Embryonic facial prominence (tissue), 1 donor: ENCODE data around the gene ACVR2B.

Experiments
- DNase-seq: peaks from one replicate; pipeline ENCODE4 v3.0.0-alpha.2; 2016; ENCODE audit errors: extremely low spot score

Gene ACVR2B

DNA sequence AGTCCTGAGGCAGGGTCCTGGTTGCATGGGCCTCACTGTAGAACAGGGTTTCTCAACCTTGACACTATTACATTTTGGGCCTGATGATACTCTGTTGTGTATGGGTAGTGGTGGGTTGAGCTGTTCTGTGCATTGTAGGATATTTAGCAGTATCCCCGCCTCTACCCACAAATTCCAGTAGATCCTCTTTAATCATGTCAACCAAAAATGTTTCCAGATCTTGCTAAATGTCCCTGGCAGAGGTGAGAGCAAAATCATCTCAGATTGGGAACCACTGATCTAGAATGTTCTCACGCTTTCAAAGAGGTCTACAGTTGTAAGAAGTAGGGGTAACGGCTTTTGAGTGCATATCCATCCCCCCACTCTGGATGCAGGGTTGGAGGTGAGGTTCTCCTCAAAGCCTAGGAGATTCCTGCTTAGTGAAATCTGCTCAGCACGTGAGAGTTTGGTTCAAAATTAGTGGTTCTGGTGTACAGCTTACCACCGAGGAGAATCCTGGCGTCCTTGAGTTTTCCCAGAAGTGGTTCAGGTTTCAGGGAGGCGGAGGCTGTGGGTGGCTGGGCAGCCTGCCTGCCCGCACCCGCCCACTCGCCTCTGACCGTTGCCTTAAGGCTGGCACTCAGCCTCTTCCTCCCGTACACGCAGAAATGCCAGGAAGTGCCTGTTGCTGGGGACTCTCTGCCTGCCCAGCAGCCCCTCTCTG lies 5.3 kb downstream of the ACVR2B start:
- no peak for DNase-seq

DNA sequence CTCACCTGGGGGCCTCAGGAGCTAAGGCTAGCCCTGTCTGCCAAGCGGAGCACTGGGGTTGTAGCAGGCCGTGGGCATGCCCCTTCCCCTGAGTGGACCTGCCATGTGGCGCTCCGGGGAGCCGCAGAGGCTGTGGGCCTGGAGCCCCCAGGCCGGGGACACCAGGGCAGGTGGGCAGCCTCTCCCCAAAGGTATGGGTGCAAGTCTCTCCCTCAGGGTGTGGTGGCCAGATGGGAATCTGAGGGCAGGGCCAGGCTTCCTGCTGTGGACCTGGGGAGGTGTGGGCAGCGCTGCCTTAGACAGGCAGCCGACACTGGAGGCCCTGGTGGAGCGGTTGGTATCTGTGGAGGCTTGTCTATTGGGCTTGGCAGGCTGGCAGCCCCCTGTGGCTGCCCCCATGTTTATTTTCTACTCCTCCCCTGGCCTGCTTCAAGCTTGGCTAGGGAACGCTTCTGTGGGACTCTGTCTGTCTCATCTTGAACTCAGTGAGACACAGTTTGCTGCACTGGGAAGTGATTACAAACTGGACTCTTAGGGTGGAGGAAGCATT lies 5.9 kb downstream of the ACVR2B start:
- DNase-seq: no peak

DNA sequence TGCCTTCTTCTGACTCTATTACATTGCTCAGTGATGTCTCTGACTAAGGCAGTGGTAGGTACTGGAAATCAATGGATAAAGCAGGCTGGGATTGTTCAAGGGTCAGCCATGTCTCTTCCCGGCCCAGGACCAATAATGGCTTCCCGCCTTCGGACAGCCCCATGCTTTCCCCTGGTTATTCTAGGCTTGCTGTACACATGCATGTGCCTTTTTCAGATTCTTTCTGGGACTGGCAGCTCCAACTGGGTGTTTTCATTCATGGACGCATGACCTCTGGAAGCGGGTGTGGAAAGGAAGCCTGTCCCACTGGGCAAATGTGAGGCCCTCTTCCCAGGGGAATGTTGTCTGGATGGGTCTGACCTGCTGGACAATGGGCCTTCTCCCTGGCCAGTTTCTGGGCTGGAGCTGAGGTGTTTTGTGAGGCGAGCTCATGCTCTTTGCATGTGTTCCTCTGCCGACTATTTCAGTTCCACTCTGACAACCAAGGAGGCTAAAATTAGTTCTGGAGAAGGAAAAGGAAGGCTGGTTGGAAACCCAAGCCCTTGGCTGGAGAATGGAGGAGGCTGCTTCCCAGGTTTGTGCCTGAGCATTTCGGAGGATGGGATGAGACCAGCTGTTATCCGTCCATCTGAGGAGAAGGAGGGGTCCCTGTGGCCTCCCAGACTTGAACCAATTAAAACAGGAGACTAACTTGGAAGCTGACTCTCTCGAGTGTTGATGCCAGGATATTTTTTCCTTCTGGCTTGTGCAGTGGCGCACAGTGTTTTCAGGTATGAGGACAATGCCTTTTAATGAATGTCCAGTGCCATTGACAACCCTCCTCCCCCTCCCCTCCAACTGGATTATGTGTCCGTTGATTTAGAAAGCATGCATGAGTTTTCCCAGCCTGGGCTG lies 6.9 kb downstream of the ACVR2B start:
- no peak for DNase-seq

DNA sequence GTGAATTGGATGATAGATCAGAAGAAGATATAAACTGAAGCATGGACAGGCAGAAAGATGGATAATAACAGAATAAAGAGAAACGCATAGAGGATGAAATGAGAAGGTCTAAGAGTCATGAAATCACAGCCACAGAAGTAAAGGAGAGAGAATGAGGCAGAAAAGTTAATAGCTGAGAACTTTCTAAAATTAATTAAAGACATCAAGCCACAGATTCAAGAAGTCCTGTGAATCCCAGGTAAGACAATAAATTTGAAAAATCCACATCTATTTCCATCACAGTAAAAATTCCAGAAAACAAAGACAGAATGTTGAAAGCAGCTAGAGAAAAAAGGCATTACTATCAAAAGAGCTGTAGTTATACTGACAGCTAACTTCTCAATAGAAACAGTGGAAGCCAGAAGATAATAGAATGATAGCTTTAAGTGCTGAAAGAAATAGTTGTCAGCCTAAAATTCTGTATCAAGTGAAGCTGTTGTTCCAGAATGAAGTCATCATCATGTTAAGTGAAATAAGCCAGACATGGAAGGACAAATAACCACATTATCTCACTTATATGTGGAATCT lies 12.0 kb downstream of the ACVR2B start:
- DNase-seq: no peak

DNA sequence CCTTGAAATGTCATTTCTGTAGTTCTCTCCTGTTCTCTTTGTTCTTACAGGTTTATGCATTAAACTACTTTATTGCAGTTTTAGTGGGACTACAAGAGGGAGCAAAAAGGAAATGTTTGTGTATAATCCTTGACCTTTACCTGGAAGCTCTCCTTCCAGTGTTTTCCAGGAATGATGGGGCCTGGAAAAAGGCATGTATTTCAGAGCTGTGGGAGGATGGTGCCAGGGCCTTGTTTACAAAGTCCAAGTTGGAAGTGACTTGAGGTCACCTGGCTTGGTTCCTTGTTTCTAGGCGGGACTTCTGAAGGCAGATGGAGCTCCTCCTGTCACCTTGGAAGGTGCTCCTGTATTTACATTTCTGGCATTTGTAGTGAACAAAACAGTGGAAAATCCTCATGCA lies 15.1 kb downstream of the ACVR2B start:
- DNase-seq: no peak

DNA sequence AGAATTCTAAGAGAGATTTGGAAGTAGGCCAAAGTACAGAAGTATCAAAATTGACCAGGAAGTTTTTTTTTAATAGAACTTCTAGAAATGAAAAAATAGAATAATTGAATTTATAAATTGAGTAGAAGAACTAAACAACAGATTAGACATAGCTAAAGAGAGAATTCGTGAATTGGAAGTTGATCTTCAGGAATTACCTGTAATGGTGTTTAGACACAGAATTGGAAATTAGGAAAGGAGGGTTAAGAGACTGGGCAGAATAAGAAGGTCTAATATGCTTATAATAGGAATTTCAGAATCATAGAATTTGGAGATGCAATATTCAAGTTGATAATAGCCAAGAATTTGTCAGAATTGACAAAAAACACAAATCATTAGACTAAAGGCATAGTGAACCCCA lies 16.2 kb downstream of the ACVR2B start:
- DNase-seq: no peak

DNA sequence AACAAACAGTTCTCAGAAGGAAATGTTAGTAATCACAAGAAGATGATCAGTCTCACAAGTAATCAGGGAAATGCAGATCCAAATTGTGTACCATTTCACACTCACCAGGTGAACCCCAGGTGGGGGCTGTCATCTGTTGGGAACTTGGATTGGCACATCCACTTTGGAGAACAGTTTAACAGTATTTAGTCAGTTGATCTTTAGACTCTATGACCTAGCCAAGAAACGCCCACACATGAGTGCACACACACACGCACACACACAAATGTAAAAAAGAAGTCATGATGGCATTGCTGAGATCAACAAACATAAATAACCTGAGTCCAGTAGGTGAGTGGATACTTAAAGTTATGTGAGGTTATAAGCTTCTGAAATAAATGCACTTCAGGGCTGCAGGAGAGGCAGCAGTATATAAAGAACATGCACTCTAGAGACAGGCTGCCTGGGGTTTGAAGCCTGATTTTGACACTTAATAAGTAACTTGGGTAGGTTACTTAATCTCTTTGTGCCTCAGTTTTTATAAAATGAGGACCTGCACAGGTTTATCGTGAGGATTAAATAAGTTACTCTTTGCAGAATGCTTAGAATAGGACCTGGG lies 17.7 kb downstream of the ACVR2B start:
- no peak for DNase-seq

DNA sequence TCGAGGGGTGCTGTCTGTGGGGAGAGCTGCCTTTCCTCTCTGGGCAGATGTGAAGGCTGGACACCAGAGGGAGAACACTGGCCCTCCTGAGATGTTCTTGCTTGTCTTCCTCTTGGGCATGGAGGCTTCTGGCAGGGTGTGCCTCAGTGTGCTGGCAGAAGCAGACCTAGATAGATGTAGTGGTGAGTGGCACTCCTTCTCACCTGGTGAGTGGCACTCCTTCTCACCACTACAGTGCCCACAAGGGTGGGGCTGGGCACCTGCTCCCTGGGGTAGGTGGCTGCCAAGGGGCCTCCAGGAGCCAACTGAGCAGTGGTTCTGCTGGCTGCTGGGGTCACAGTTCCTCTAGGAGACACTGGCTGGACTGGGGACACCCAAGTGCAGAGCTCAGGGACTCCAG lies 18.7 kb downstream of the ACVR2B start:
- no peak for DNase-seq

DNA sequence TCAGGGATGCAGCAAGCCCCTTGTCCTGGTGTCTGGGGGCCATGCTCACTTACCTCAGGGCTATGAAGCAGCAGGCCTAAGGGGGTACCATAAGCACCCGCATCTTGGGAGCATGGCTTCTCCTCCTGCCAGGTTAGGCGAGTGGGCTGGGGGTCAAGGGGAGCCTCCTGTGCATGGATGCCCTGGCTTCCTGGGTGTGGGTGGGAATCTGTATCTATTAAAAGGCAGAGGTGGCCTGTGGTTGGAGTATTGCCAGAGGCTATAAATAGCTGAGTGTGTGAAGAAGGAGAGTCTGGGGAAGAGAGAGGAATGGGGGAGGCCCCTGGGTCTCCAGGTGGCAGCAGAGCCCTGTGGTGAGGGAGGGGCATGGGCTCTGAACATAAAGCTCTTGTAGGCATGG lies 19.5 kb downstream of the ACVR2B start:
- DNase-seq: no peak

DNA sequence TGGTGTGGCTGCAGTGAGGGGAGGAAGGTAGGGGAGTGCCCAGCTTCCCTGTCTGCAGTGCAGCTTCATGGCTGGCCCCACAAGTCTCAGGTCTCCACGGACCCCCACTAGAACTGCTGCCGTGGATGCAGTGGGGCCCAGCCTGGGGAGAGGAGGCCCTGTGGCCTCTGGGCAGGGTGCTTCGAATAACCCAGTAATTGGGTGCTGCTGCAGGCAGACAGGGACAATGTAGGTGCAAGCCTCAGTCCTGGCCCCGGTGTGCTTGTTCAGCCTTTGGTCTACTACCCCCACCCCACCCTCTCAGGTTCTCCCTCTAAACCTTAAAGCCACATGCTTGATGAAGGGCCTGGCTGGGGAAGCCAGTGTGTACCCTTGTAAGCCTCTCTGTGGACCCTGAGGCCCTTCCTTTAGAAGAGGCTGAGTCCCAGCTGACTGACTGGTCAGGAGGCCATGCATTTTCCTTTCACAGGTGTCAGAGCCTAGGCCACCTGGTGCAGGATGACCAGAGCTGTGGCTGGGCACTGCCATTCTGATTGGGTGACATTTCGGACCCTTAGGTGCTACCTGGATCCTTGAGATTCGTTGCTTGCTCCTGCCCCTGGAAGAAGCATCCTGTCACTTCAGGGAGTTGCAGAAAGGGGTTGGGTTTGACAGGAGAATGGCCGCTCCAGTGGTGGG lies 21.4 kb downstream of the ACVR2B start:
- no peak for DNase-seq

DNA sequence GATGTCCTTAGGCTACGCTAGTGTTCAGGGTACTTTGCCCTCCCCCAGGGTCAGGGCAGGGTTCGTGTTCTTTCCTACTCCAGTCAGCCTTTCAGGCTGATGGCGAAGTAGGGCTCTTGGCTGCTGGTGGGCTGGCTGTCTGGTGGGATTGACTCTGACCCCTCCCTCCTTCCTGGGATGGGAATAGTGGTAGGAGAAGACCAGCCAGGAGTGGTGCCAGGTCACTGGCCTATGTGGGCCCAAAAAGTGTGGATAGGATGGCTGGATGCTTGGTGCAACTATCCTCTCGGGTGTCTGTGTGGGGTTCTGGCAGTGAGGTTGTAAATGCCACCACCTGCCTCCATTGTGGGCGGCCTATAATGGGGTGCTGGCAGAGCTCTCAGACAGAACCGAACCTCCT lies 22.0 kb downstream of the ACVR2B start:
- no peak for DNase-seq

DNA sequence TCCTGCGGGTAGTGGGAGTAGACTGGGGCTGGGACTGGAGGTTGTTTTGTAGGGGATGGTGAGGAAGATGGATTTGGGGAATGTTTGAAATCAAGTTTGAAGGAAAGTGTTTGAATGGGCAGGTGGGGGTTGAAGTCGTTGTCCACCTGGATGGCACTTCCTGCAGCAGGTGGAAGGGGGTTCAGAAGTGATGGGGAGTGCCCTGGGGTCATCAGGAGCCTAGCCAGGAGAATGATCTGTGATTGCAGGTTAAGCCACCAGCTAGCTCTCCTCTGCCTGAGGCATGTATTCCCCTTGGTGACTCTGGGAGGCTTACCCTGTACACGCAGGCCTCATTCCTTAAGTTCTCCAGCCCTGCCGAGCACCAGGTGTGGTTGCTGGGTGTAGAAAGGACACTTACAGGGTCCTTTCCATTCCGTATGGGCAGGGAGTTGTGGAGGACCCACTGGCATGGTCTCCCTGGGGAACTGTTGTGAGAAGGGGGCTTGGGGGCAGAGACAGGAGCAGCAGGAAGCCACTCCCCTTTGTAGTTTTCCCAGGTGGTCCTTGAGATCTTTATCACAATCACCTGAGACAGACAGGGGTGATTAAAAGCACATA lies 22.6 kb downstream of the ACVR2B start:
- no peak for DNase-seq

DNA sequence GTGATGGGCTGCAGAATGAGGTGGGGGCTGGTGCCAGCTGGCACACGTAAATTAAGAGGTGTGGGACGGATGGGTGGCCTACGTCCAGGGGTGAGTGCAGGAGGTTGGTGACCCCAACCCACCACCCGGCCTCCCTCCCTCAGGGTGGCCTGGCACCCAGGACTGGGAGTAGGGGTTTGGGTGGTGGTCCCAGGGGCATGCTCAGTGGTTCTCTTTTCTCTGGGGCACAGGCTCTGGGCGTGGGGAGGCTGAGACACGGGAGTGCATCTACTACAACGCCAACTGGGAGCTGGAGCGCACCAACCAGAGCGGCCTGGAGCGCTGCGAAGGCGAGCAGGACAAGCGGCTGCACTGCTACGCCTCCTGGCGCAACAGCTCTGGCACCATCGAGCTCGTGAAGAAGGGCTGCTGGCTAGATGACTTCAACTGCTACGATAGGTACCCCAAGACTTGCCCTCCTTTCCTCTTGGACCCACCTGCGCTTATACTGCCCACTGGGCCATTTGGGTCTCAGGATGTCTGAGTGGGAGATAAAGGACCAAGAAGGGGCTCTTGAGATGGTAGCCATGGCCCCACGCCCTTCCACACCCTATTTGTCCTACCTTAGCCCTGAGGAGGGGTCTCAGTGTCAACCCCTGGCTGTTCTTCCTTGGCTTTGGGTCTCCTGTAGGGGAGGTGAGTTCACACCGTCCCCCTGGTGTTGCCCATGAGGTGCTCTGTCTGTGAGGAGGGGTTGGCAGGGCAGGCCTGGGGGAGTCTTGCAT lies 23.5 kb downstream of the ACVR2B start:
- DNase-seq: no peak

DNA sequence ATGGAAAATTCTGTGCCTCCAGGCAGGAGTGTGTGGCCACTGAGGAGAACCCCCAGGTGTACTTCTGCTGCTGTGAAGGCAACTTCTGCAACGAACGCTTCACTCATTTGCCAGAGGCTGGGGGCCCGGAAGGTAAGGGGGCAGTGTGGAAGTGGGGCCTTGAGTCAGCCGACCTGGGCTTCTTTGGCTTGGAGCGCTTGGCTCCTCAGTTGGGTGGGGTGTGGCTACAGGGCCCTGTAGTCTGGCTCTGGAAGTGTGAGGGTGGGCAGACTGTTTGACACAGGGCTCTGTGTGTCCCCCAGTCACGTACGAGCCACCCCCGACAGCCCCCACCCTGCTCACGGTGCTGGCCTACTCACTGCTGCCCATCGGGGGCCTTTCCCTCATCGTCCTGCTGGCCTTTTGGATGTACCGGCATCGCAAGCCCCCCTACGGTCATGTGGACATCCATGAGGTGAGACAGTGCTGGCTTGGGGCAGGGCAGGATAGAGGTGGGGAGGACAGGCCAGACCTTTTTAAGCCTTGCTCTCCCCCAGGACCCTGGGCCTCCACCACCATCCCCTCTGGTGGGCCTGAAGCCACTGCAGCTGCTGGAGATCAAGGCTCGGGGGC lies 24.3 kb downstream of the ACVR2B start:
- no peak for DNase-seq

DNA sequence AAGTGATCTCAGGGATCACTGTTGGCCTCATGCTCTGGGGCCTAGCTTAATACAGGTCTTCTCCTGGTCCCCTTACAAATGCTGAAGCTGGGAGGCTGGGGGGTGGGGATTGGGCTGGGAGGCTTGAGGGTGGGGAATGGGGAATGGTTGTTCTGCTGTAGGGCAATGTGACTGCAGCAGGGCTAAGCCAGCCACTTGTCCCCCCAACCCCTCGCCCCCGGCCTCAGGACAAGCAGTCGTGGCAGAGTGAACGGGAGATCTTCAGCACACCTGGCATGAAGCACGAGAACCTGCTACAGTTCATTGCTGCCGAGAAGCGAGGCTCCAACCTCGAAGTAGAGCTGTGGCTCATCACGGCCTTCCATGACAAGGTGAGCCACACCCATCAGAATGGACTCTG lies 25.2 kb downstream of the ACVR2B start:
- no peak for DNase-seq

DNA sequence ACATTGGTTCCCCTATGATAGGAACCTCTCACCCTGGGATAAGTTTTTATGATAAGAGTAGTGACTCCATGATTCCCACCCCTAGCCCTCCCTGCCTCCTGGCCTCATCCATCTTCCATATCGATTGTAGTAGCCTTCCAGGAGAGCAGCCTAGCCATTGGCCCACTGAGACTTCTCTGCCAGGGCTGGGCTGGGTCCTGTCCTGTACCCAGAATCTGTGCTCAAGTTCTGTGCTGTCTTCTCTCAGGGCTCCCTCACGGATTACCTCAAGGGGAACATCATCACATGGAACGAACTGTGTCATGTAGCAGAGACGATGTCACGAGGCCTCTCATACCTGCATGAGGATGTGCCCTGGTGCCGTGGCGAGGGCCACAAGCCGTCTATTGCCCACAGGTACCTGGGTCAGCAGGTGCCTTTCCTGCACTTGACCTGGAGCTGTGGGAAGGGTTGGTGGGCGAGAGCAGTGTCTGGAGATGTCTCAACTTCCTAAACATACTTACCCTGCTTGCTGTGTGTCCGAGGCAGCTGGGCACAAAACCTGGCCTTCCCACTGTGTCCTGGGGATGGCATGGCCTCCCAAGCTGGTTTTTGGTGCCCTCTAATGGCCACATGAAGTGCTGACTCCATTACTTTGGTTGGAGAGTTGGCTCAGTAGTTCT lies 25.9 kb downstream of the ACVR2B start:
- no peak for DNase-seq

DNA sequence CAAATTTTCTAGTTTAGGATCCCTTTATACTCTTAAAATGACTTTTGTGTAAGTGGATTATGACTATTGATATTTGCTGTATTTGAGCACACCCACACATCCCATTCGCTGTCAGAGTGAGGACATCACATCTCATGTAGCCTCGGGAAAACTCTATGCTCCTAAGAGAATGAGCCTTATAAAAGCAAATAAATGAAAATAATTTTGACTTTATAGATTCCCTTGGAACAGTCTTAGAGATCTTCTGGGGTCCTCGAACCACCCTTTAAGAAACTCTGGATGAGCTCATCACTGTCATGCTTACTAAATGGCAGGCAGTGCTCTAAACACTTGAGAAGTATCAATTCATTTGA lies 26.4 kb downstream of the ACVR2B start:
- no peak for DNase-seq

DNA sequence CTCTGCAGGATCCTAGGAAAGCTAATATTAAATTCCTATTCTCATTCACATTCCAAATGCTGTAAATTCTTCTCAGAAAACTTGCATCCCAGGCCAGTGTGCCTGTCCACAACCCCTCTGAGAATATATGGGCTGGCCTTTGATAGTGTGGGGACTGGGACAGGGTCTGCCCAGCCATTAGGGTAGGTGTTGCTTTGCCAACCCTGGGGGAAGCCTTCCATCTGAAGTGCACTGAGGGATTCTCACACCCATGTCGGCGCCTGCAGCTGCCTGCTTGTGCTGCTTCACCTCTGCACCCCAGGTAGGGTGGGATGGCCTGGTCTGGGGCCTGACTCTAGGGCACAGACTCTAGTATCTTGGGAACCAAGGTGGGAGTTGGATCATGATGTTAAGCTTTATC lies 27.2 kb downstream of the ACVR2B start:
- no peak for DNase-seq

DNA sequence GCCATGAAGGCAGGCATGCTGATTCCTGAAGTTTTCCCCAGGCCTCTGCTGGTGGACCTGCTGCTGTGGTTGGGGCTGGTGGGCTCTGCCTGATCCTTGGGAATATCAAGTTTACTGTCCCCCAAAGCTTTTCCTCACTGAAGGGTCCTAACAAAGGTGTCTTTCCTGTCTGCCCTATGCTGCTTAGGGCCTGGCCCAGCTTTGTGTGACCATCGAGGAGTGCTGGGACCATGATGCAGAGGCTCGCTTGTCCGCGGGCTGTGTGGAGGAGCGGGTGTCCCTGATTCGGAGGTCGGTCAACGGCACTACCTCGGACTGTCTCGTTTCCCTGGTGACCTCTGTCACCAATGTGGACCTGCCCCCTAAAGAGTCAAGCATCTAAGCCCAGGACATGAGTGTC lies 29.3 kb downstream of the ACVR2B start:
- DNase-seq: no peak

DNA sequence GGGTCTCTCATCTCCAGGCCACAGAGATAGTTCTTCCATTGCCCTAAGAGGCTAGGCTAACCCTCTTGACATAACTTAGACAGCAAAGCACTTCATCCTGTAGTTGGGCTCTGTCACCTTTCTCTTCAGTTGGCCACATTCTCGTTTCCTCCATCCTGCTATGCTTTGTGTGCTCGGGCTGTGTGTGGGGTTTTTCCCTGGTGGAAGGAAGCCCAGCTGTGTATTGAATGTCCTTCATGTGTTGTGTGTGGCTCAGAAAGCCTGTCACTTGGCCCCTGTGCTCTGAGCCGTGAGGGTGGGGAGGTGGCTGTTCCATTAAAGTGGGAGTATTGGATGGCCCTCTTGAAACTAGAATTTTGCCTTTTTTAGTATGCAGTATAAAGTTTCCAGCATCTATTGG lies 33.6 kb downstream of the ACVR2B start:
- no peak for DNase-seq
